Measurements from ENCODE around the gene MAP6. TPM values are rescaled to one million over a fixed set of nuclear protein-coding genes. Genes with fewer than 3 reads are reported as not detected.

Gene MAP6
- total and polyA plus RNA-seq, 10 of the 15 experiments (the other 5 are each of a cell fraction or from before 2014, with no cell fraction given), result 0.06 to 0.19 (median 0.11) TPM; not detected in 5

DNA sequence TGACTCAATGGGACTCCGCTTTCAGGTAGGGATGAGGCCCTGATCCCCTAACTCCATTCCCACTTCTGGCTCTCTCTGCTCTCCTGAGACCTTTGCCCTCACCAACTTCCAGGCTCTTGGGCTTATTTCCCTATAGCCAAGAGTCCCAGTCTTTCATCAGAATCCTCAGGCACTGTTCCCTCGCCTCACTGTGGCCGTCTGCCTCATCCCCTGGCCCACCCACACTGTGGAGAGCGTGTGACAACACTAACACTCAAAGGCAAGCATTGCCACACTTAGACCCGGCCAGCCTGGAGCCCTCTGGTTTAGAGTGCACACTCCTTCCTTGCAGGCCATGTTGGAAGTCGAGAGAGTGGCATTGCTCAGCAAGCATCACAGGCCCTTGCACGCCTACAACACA lies 79.8 kb downstream of the MAP6 start:
- Histone ChIP-seq H3K79me2 (ENCODE audit: control insufficient read depth, insufficient read depth, low read length) (no peaks in the 10 kb centered on the region), H3K27ac (ENCODE audit: control insufficient read depth, insufficient read depth) (no peak overlapping the region), H3K36me3 (ENCODE audit: control insufficient read depth in 2 of 2, insufficient read depth in 2 of 2, low read length in 1 of 2) (no peaks in the 10 kb centered on the region), H3K4me1 (ENCODE audit: control insufficient read depth, insufficient read depth, low read length) (no peaks in the 10 kb centered on the region; the same call in 1 of the 2 replicates), H3K4me2 (ENCODE audit: control insufficient read depth, insufficient read depth) (no peak overlapping the region), H3K27me3 (replicated peaks in 1 of 2; ENCODE audit: control insufficient read depth in 2 of 2, insufficient read depth in 2 of 2, low read length in 1 of 2) (no peaks in the 10 kb centered on the region), H3K4me3 (no peak overlapping the region), H3K9ac (ENCODE audit: control insufficient read depth, insufficient read depth, low read length) (no peak overlapping the region), H3K9me3 (replicated peaks; ENCODE audit: control insufficient read depth, insufficient read depth, low read length) (no peaks in the 10 kb centered on the region), H2AFZ (ENCODE audit: control insufficient read depth, low read depth, low read length) (no peak overlapping the region), H4K20me1 (ENCODE audit: control insufficient read depth, insufficient read depth) (no peaks in the 10 kb centered on the region)
- ChIA-PET RAD21 (ENCODE audit: unreplicated experiment) (no interaction called here), CTCF (interaction anchor here (1.1 to 1.9 kb wide), 2 partner anchors 9 to 140 kb away, joined by 3 to 8 read pairs; no protein-coding TSS in a partner anchor), SMC1A (ENCODE audit: uncharacterized antibody, unreplicated experiment) (no interaction called here), POLR2A (no interaction called here)
- DNase-seq (ENCODE audit: low read depth, low spot score) (no peak), ATAC-seq (no peak), FAIRE-seq (no peak)
- BruUV-seq (replicated peaks), result no TSS peak
- TF ChIP-seq, protein P1, sequence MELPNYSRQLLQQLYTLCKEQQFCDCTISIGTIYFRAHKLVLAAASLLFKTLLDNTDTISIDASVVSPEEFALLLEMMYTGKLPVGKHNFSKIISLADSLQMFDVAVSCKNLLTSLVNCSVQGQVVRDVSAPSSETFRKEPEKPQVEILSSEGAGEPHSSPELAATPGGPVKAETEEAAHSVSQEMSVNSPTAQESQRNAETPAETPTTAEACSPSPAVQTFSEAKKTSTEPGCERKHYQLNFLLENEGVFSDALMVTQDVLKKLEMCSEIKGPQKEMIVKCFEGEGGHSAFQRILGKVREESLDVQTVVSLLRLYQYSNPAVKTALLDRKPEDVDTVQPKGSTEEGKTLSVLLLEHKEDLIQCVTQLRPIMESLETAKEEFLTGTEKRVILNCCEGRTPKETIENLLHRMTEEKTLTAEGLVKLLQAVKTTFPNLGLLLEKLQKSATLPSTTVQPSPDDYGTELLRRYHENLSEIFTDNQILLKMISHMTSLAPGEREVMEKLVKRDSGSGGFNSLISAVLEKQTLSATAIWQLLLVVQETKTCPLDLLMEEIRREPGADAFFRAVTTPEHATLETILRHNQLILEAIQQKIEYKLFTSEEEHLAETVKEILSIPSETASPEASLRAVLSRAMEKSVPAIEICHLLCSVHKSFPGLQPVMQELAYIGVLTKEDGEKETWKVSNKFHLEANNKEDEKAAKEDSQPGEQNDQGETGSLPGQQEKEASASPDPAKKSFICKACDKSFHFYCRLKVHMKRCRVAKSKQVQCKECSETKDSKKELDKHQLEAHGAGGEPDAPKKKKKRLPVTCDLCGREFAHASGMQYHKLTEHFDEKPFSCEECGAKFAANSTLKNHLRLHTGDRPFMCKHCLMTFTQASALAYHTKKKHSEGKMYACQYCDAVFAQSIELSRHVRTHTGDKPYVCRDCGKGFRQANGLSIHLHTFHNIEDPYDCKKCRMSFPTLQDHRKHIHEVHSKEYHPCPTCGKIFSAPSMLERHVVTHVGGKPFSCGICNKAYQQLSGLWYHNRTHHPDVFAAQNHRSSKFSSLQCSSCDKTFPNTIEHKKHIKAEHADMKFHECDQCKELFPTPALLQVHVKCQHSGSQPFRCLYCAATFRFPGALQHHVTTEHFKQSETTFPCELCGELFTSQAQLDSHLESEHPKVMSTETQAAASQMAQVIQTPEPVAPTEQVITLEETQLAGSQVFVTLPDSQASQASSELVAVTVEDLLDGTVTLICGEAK (IDR thresholded peaks at IDR 0.05; ENCODE audit: borderline replicate concordance), result no peak
- TF ChIP-seq MEF2A (IDR thresholded peaks at IDR 0.05; ENCODE audit: insufficient read depth, low read depth, low read length), result no peak
- TF ChIP-seq NR2C2 (IDR thresholded peaks at IDR 0.05; ENCODE audit: borderline replicate concordance, control insufficient read depth, insufficient read length, low read depth), result no peak
- no peak for TF ChIP-seq TARDBP (IDR thresholded peaks at IDR 0.05; ENCODE audit: borderline replicate concordance)
- no peak for TF ChIP-seq LARP7 (IDR thresholded peaks at IDR 0.05)
- no peak for TF ChIP-seq NR2F1 (conservative IDR thresholded peaks at IDR 0.05)
- no peak for TF ChIP-seq HDAC2 (IDR thresholded peaks at IDR 0.05)
- TF ChIP-seq TCF12 (IDR thresholded peaks at IDR 0.05; ENCODE audit: low read depth, low read length), result no peak
- TF ChIP-seq E4F1 (IDR thresholded peaks at IDR 0.05; ENCODE audit: borderline replicate concordance, partially characterized antibody), result no peak
- no peak for TF ChIP-seq STAT3 (IDR thresholded peaks at IDR 0.05; ENCODE audit: low read depth, low read length)
- TF ChIP-seq RFX5 (IDR thresholded peaks at IDR 0.05; ENCODE audit: low read depth, low read length), result no peak
- TF ChIP-seq TBL1XR1 (IDR thresholded peaks at IDR 0.05; ENCODE audit: low read depth, low read length), result no peak
- WGBS (ENCODE audit: insufficient coverage, insufficient replicate concordance, low lambda C conversion rate, missing lambda C conversion rate), result 17% methylated on average over 7 of the region's 7 CpGs
- in situ Hi-C loops (cut with MboI) (no loop called here), intact Hi-C loops (cut with micrococcal nuclease; ENCODE audit: unreplicated experiment) (no loop called here)

Measured in GM12878 (cell line).